BE2C (cell line): ENCODE results near the gene IGLL5.

ENCODE experiments used
- DNase-seq: peaks from one replicate; pipeline ENCODE4 v3.0.0-alpha.2; 2020
- H3K27me3 ChIP-seq: fragments of 250-450 bp; sonication (Bioruptor Pico); 2 replicates; pipeline ENCODE4 v1.5.1; 2020; ENCODE audit warnings: mild to moderate bottlenecking
- H3K36me3 ChIP-seq: fragments of 250-450 bp; sonication (Bioruptor Pico); 2 replicates; pipeline ENCODE4 v1.5.1; 2020; ENCODE audit warnings: mild to moderate bottlenecking
- H3K4me1 ChIP-seq: fragments of 250-450 bp; sonication (Bioruptor Pico); 2 replicates; pipeline ENCODE4 v1.5.1; 2020
- H3K4me3 ChIP-seq: 2 replicates; pipeline ENCODE4 v1.5.1; 2011; ENCODE audit warnings: low read depth, low read length
- H3K9me3 ChIP-seq: fragments of 250-450 bp; sonication (Bioruptor Pico); 2 replicates; pipeline ENCODE4 v1.5.1; 2020
- TF ChIP-seq, protein P1 (sequence below): IDR thresholded peaks from 2 replicates; pipeline ENCODE4 v1.5.1; 2012; ENCODE audit warnings: mild to moderate bottlenecking, low read depth, low read length

The IGLL5 gene

DNA sequence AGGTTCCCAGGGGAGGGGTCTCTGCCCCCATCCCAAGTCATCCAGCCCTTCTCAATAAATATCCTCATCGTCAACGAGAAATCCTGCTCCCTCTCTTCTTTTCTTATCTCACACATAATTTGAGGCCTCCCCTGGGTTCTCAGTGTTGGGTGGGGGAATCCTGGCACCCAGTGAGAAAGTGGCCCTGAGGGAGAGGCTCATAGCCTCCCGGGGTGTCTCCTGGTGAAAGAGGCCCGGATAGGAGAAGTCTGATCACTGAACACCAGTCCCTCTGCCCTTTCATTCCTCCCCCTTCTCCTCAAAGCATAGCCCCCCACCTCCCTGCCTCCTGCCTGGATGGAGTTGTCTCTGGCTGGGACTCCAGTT, 35.3 kb downstream of the IGLL5 start:
- TF ChIP-seq, protein P1, sequence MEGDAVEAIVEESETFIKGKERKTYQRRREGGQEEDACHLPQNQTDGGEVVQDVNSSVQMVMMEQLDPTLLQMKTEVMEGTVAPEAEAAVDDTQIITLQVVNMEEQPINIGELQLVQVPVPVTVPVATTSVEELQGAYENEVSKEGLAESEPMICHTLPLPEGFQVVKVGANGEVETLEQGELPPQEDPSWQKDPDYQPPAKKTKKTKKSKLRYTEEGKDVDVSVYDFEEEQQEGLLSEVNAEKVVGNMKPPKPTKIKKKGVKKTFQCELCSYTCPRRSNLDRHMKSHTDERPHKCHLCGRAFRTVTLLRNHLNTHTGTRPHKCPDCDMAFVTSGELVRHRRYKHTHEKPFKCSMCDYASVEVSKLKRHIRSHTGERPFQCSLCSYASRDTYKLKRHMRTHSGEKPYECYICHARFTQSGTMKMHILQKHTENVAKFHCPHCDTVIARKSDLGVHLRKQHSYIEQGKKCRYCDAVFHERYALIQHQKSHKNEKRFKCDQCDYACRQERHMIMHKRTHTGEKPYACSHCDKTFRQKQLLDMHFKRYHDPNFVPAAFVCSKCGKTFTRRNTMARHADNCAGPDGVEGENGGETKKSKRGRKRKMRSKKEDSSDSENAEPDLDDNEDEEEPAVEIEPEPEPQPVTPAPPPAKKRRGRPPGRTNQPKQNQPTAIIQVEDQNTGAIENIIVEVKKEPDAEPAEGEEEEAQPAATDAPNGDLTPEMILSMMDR, result no peak
- H3K9me3 ChIP-seq, result no peaks in the 10 kb centered on the region
- H3K27me3 ChIP-seq, result no peaks in the 10 kb centered on the region; the same call in 1 of the 2 replicates
- H3K4me3 ChIP-seq, result no peak overlapping the region
- H3K4me1 ChIP-seq, result no peaks in the 10 kb centered on the region
- no peak for DNase-seq
- no peaks in the 10 kb centered on the region for H3K36me3 ChIP-seq

DNA sequence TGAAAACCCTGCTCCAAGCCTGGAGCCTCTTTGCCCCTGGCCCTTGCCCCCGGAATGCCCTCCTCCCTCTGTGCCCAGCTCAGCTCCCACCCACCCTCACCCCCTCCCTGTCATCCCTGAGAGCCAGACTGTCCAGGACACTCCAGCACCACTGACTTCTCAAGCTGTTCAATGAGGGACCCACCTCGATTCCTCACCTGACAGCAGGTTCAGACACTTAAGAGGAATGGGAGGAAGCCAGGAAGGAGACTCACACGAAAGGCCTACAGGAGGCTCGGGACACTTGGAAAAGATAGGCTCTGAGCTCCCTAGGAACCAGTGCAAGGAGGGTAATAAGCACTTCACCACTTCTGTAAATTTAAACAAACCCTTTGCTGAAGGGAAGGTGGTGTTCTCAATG, 35.8 kb downstream of the IGLL5 start:
- no peak for DNase-seq
- no peaks in the 10 kb centered on the region for H3K9me3 ChIP-seq
- TF ChIP-seq, protein P1, result no peak
- no peaks in the 10 kb centered on the region for H3K4me1 ChIP-seq
- H3K27me3 ChIP-seq, result no peaks in the 10 kb centered on the region; the same call in 1 of the 2 replicates
- H3K36me3 ChIP-seq, result no peaks in the 10 kb centered on the region
- H3K4me3 ChIP-seq, result no peak overlapping the region

DNA sequence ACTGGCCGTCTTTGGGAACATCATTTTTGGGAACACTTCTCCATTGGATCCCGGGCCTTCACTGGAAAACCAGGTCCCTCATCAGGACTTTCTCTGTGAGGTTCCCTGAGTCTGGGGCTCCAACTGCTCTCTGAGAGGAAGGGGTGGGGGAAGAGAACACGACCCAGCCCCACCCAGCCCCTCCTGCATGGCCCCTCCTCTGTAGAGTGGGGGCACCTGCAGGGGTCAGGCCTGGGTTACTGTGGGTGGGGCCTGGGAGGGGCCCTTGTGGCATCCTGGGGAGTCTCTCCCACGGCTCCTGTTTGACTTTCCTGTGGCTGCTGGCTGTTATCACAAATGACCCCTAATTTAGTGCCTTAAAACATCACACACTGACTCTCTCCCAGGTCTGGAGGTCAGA, 36.3 kb downstream of the IGLL5 start:
- no peaks in the 10 kb centered on the region for H3K4me1 ChIP-seq
- H3K36me3 ChIP-seq, result no peaks in the 10 kb centered on the region
- H3K9me3 ChIP-seq, result no peaks in the 10 kb centered on the region
- no peaks in the 10 kb centered on the region; the same call in 1 of the 2 replicates for H3K27me3 ChIP-seq
- H3K4me3 ChIP-seq, result no peak overlapping the region
- DNase-seq, result no peak
- TF ChIP-seq, protein P1, result no peak

DNA sequence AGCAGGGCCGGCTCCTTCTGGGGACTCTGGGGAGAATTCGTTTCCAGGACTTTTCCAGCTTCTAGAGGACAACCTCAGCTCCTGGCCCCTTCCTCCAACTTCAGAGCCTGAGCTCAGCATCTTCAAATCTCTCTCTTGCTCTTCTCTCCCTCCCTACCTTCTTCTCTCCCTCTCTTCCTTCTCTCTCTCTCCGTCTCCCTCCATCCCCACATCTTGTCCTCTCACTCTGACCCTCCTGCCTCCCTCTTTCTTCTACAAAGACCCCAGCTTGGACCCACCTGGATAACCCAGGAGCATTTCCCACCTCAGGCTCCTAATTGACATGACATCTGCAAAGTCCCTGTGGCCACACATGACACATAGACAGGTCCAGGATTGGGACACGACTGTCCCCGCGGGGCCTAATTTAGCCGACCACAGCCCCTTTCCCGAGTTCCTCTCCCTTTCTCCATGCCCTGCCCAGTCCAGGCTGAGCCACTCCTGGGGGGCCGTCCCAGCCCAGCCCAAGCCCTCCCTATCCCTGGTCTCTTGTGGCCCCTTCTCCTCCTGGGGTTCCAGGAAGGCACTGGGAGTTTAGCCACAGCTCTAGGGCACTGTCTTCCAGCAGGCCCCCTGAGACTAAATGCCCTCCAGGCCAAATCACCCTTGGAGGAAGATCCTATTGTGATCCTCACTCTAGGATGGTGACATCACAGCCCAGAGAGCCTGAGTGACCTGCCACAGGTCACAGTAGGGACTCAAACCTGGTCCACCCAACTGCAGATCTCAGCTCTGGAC, 36.9 kb downstream of the IGLL5 start:
- Histone ChIP-seq H3K36me3 (no peaks in the 10 kb centered on the region), H3K4me3 (no peak overlapping the region), H3K9me3 (no peaks in the 10 kb centered on the region), H3K27me3 (no peaks in the 10 kb centered on the region; the same call in 1 of the 2 replicates), H3K4me1 (no peaks in the 10 kb centered on the region)
- TF ChIP-seq, protein P1, result no peak
- DNase-seq, result no peak

DNA sequence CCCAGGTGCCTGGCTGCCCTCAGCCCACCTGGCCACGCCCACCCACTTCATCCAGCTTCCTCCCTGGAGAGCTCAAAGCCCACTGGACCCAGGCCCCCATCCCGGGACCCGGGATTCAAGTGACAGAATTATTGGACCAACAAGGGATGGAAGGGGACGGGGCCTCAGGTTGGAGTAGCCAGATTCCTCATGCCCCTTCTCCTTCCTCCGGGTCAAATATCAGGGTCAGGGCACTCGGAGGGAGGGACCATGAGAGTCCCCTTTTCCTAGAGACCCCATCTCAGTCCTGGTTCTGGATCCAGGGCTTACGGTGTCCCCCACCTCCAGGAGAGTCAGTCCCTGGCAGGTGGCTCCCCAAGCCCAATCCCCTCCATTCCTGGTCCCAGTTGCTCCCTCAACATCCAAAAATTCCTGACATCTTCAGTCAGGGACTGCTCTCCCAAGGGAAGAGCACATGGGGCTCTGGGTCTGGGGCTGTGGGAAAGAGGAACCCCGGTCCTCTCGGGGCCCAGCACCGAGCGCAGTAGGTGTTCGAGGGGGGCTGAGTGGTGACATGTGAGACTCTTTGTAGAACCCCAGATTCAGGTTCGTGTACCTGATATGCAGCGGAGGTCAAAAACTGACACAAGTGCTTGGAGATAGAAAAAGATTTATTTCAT, 37.7 kb downstream of the IGLL5 start:
- Histone ChIP-seq H3K27me3 (no peaks in the 10 kb centered on the region; the same call in 1 of the 2 replicates), H3K9me3 (no peaks in the 10 kb centered on the region), H3K4me1 (no peaks in the 10 kb centered on the region), H3K36me3 (no peaks in the 10 kb centered on the region), H3K4me3 (no peak overlapping the region)
- DNase-seq, result no peak
- TF ChIP-seq, protein P1, result no peak
